Testis (tissue), 3 donors: ENCODE results near the gene TTLL9. TPM values are rescaled to one million over a fixed set of nuclear protein-coding genes. Genes with fewer than 3 reads are reported as not detected.

Source experiments
- DNase-seq: peaks from one replicate; pipeline ENCODE4 v3.0.0-alpha.2; 2019
- H3K27ac ChIP-seq, 2 donors: fragments of 200-600 bp; sonication (generic); one replicate each; pipeline ENCODE4 v1.5.1; 2019
- H3K27me3 ChIP-seq: fragments of 200-600 bp; sonication (generic); one replicate; pipeline ENCODE4 v1.5.1; 2019
- H3K36me3 ChIP-seq: fragments of 200-600 bp; sonication (generic); one replicate; pipeline ENCODE4 v1.5.1; 2017; ENCODE audit warnings: low read depth; ENCODE audit errors: missing control alignments
- H3K4me1 ChIP-seq: fragments of 200-600 bp; sonication (generic); one replicate; pipeline ENCODE4 v1.5.1; 2019
- H3K4me3 ChIP-seq, 2 donors: fragments of 200-600 bp; sonication (generic); one replicate each; pipeline ENCODE4 v1.5.1; 2017 to 2019
- H3K9me3 ChIP-seq: fragments of 200-600 bp; sonication (generic); one replicate; pipeline ENCODE4 v1.5.1; 2017
- CTCF ChIP-seq, 3 experiments: fragments of 450-650 bp in 2 of 3; fragments of 200-600 bp in 1 of 3; sonication (generic) in 1 of 3; IDR thresholded peaks; one replicate each; pipeline ENCODE4 v1.5.1; 2016 to 2019; ENCODE audit warnings: antibody characterized with exemption in 3 of 3, mild to moderate bottlenecking in 2 of 3, moderate library complexity in 1 of 3
- POLR2A ChIP-seq: fragments of 450-650 bp; IDR thresholded peaks from one replicate; pipeline ENCODE4 v1.6.1; 2017; ENCODE audit warnings: antibody characterized with exemption, mild to moderate bottlenecking, moderate library complexity
- WGBS, 2 donors: methylation state at CpG; one replicate each; pipeline ENCODE4 v1.1.5; 2018; 5-methylcytosine and 5-hydroxymethylcytosine counted together
- intact Hi-C: fragments of 100-400 bp; cut with DNase I; formaldehyde crosslinking; loops from one replicate; pipeline ENCODE4 v1.15.1; 2023; ENCODE audit warnings: low total_unique reads
- polyA plus RNA-seq: library from polyadenylated mRNA; stranded (reverse); fragments of 350-450 nt; fragmentation: Illumina TruSeq; extraction: RNeasy Lipid Tissue Mini Kit (QIAGEN cat#74804); gene quantifications from one replicate; pipeline ENCODE4 v1.2.3, GENCODE V29; 2014; ENCODE audit warnings: low read depth, low replicate concordance; ENCODE audit not compliant: insufficient read depth
- total RNA-seq, 2 donors: library from RNA; depleted of rRNA; stranded (reverse); fragments of >200 nt; gene quantifications; one replicate each; pipeline ENCODE4 v1.2.3, GENCODE V29; 2016

TTLL9 gene
- total and polyA plus RNA-seq, 3 donors from 2014 or later: 8.7 to 32.7 (median 19.1) TPM

GRCh38 chr20:31909253-31910070, 39.0 kb downstream of the TTLL9 start:
- H3K27ac ChIP-seq: no peak overlapping the region
- no peaks in the 10 kb centered on the region for H3K36me3 ChIP-seq
- no peaks in the 10 kb centered on the region for H3K9me3 ChIP-seq
- no peaks in the 10 kb centered on the region for H3K27me3 ChIP-seq
- intact Hi-C loops: no loop called here
- no peak overlapping the region for H3K4me3 ChIP-seq
- WGBS, 2 donors: 87 to 95% methylated on average over 15 to 17 of the region's 17 CpGs
- no peak for DNase-seq
- TF ChIP-seq POLR2A: no peak
- no peak for TF ChIP-seq CTCF (IDR thresholded peaks at IDR 0.05)
- H3K4me1 ChIP-seq: no peaks in the 10 kb centered on the region

- H3K27me3 ChIP-seq: no peaks in the 10 kb centered on the region
- H3K9me3 ChIP-seq: no peaks in the 10 kb centered on the region
- H3K4me1 ChIP-seq: no peaks in the 10 kb centered on the region
- WGBS, 2 donors: 93 to 97% methylated on average over 4 of the region's 4 CpGs
- DNase-seq: no peak
- no peaks in the 10 kb centered on the region for H3K36me3 ChIP-seq
- intact Hi-C loops: no loop called here
- no peak overlapping the region for H3K27ac ChIP-seq
- H3K4me3 ChIP-seq: no peak overlapping the region
- TF ChIP-seq POLR2A: no peak
- no peak for TF ChIP-seq CTCF (IDR thresholded peaks at IDR 0.05)
Measured at GRCh38 chr20:31910071-31910803, 39.8 kb downstream of the TTLL9 start.

GRCh38 chr20:31913431-31914157, 43.2 kb downstream of the TTLL9 start:
- Histone ChIP-seq H3K4me1 (peaks cover 7% of the 10 kb centered on the region), H3K9me3 (no peaks in the 10 kb centered on the region), H3K27me3 (no peaks in the 10 kb centered on the region), H3K4me3 (no peak overlapping the region), H3K36me3 (no peaks in the 10 kb centered on the region), H3K27ac (no peak overlapping the region)
- intact Hi-C loops: no loop called here
- no peak for TF ChIP-seq CTCF (IDR thresholded peaks at IDR 0.05)
- no peak for TF ChIP-seq POLR2A
- 77 to 91% methylated on average over 4 to 15 of the region's 15 CpGs for WGBS, 2 donors
- DNase-seq: no peak

DNA sequence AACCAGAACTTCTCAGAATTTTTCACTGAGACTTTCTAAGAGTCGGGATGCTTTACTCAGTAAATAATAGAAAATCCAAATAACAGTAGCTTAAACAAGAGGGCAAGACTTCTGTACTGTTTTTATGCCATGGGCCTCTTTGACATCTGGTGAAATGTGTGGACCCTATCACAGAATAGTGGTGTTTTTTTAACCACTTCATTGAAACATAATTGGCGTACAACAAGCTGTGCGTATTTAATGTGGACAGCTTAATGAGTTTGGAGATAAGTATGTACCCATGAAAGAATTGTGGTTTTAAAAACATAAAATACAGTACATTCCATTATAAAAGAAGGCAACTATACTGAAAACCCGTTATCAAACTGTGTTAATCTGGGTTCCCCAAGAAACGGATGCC, 43.7 kb downstream of the TTLL9 start:
- DNase-seq: no peak
- H3K27me3 ChIP-seq: no peaks in the 10 kb centered on the region
- intact Hi-C loops: no loop called here
- 60 to 70% methylated on average over 5 of the region's 5 CpGs for WGBS, 2 donors
- TF ChIP-seq CTCF (IDR thresholded peaks at IDR 0.05) (no peak), POLR2A (no peak)
- H3K36me3 ChIP-seq: no peaks in the 10 kb centered on the region
- H3K4me3 ChIP-seq: no peak overlapping the region
- H3K27ac ChIP-seq: no peak overlapping the region
- peaks cover 7% of the 10 kb centered on the region for H3K4me1 ChIP-seq
- H3K9me3 ChIP-seq: no peaks in the 10 kb centered on the region
